Measurements from ENCODE around the gene SDHD. TPM values are rescaled to one million over a fixed set of nuclear protein-coding genes. Genes with fewer than 3 reads are reported as not detected.

The SDHD gene
- total and polyA plus RNA-seq, 3 experiments from 2014 or later, result 125 to 154 (median 133) TPM

GRCh38 chr11:112128483-112129121 lies 41.9 kb downstream of the SDHD start:
- CTCF ChIA-PET, result no interaction called here
- H3K27ac ChIP-seq (ENCODE audit: low read depth, low read length), result no peak overlapping the region
- H3K4me3 ChIP-seq (ENCODE audit: low read length), result no peak overlapping the region
- H3K4me3 Mint-ChIP-seq, result no peak overlapping the region
- no peaks in the 10 kb centered on the region for H3K27me3 Mint-ChIP-seq
- H3K9me3 Mint-ChIP-seq, result no peaks in the 10 kb centered on the region
- no peaks in the 10 kb centered on the region for H3K9me3 ChIP-seq (ENCODE audit: low read length)
- H3K4me1 Mint-ChIP-seq, result peaks cover 0 to 3% (median 0%) of the 10 kb centered on the region in 3 donors
- no peaks in the 10 kb centered on the region for H3K27me3 ChIP-seq (ENCODE audit: insufficient read depth, low read length, poor library complexity, severe bottlenecking)
- no peak overlapping the region for H3K27ac Mint-ChIP-seq
- no peaks in the 10 kb centered on the region for H3K36me3 ChIP-seq (ENCODE audit: insufficient read depth, low read length)
- DNase-seq, result no peak
- peaks cover 0 to 4% (median 3%) of the 10 kb centered on the region in 3 donors for H3K36me3 Mint-ChIP-seq
- POLR2A ChIA-PET, result no interaction called here
- no peaks in the 10 kb centered on the region for H3K4me1 ChIP-seq (ENCODE audit: insufficient read depth, low read length)

- H3K27me3 Mint-ChIP-seq, result no peaks in the 10 kb centered on the region
- H3K4me1 ChIP-seq (ENCODE audit: insufficient read depth, low read length), result no peaks in the 10 kb centered on the region
- no peak overlapping the region for H3K4me3 Mint-ChIP-seq
- no peaks in the 10 kb centered on the region for H3K9me3 ChIP-seq (ENCODE audit: low read length)
- H3K4me3 ChIP-seq (ENCODE audit: low read length), result no peak overlapping the region
- no peaks in the 10 kb centered on the region for H3K9me3 Mint-ChIP-seq
- ChIA-PET CTCF (interaction anchor here (1.5 kb wide), 1 partner anchor 16 kb away, joined by 6 read pairs; no protein-coding TSS in a partner anchor), POLR2A (no interaction called here)
- no peaks in the 10 kb centered on the region for H3K36me3 ChIP-seq (ENCODE audit: insufficient read depth, low read length)
- DNase-seq, result no peak
- peaks cover 0 to 3% (median 0%) of the 10 kb centered on the region in 3 donors for H3K4me1 Mint-ChIP-seq
- H3K27me3 ChIP-seq (ENCODE audit: insufficient read depth, low read length, poor library complexity, severe bottlenecking), result no peaks in the 10 kb centered on the region
- peaks cover 0 to 9% (median 4%) of the 10 kb centered on the region in 3 donors for H3K36me3 Mint-ChIP-seq
- H3K27ac Mint-ChIP-seq, result no peak overlapping the region
- no peak overlapping the region for H3K27ac ChIP-seq (ENCODE audit: low read depth, low read length)
These were observed 43.0 kb downstream of the SDHD start for GRCh38 chr11:112129656-112130055.

- ChIA-PET POLR2A (no interaction called here), CTCF (no interaction called here)
- Histone ChIP-seq H3K36me3 (ENCODE audit: insufficient read depth, low read length) (no peaks in the 10 kb centered on the region), H3K4me1 (ENCODE audit: insufficient read depth, low read length) (no peaks in the 10 kb centered on the region), H3K27ac (ENCODE audit: low read depth, low read length) (no peak overlapping the region), H3K9me3 (ENCODE audit: low read length) (no peaks in the 10 kb centered on the region), H3K4me3 (ENCODE audit: low read length) (no peak overlapping the region), H3K27me3 (ENCODE audit: insufficient read depth, low read length, poor library complexity, severe bottlenecking) (no peaks in the 10 kb centered on the region)
- peaks cover 0 to 3% (median 0%) of the 10 kb centered on the region in 3 donors for H3K4me1 Mint-ChIP-seq
- peak overlapping the region in 2 of 8 donors; percentile 27 to 42 for H3K27ac Mint-ChIP-seq
- H3K27me3 Mint-ChIP-seq, result no peaks in the 10 kb centered on the region
- H3K4me3 Mint-ChIP-seq, result no peak overlapping the region
- H3K9me3 Mint-ChIP-seq, result no peaks in the 10 kb centered on the region
- peaks cover 0 to 8% (median 0%) of the 10 kb centered on the region in 3 donors for H3K36me3 Mint-ChIP-seq
- no peak for DNase-seq
These were observed 46.1 kb downstream of the SDHD start for GRCh38 chr11:112132737-112133136.

- no peak overlapping the region for H3K4me3 Mint-ChIP-seq
- H3K27me3 ChIP-seq (ENCODE audit: insufficient read depth, low read length, poor library complexity, severe bottlenecking), result no peaks in the 10 kb centered on the region
- ChIA-PET CTCF (no interaction called here), POLR2A (no interaction called here)
- H3K9me3 Mint-ChIP-seq, result no peaks in the 10 kb centered on the region
- no peaks in the 10 kb centered on the region for H3K36me3 ChIP-seq (ENCODE audit: insufficient read depth, low read length)
- H3K4me1 ChIP-seq (ENCODE audit: insufficient read depth, low read length), result no peaks in the 10 kb centered on the region
- peaks cover 0 to 8% (median 0%) of the 10 kb centered on the region in 3 donors for H3K36me3 Mint-ChIP-seq
- no peaks in the 10 kb centered on the region for H3K27me3 Mint-ChIP-seq
- DNase-seq, result no peak
- H3K4me3 ChIP-seq (ENCODE audit: low read length), result no peak overlapping the region
- H3K4me1 Mint-ChIP-seq, result peaks cover 0 to 3% (median 0%) of the 10 kb centered on the region in 3 donors
- no peaks in the 10 kb centered on the region for H3K9me3 ChIP-seq (ENCODE audit: low read length)
- no peak overlapping the region for H3K27ac ChIP-seq (ENCODE audit: low read depth, low read length)
- no peak overlapping the region for H3K27ac Mint-ChIP-seq
These were observed 47.8 kb downstream of the SDHD start for GRCh38 chr11:112134473-112134872.

- CTCF ChIA-PET, result no interaction called here
- no peak for DNase-seq
- Histone ChIP-seq H3K4me1 (ENCODE audit: insufficient read depth, low read length) (no peaks in the 10 kb centered on the region), H3K27ac (ENCODE audit: low read depth, low read length) (no peak overlapping the region), H3K9me3 (ENCODE audit: low read length) (no peaks in the 10 kb centered on the region), H3K27me3 (ENCODE audit: insufficient read depth, low read length, poor library complexity, severe bottlenecking) (no peaks in the 10 kb centered on the region), H3K36me3 (ENCODE audit: insufficient read depth, low read length) (no peaks in the 10 kb centered on the region), H3K4me3 (ENCODE audit: low read length) (no peak overlapping the region)
- Mint-ChIP-seq H3K4me3 (no peak overlapping the region), H3K36me3 (peaks cover 2 to 15% (median 3%) of the 10 kb centered on the region in 3 donors), H3K27ac (no peak overlapping the region), H3K9me3 (peaks cover 0 to 8% (median 5%) of the 10 kb centered on the region in 5 donors), H3K27me3 (peaks cover 4 to 5% of the 10 kb centered on the region in 2 donors), H3K4me1 (no peaks in the 10 kb centered on the region)
- POLR2A ChIA-PET, result no interaction called here
These were observed 56.9 kb downstream of the SDHD start for GRCh38 chr11:112143597-112143996.

Other genes with a start within 250 kb of the SDHD start
- gene ALG9, start 215.3 kb upstream of the SDHD start, total RNA-seq, result 10 to 100 TPM; 37.4 to 38.0 TPM
- 16.7 TPM for gene ALG9, start 215.3 kb upstream of the SDHD start, polyA plus RNA-seq
- 10 to 100 TPM; 11.6 to 12.7 TPM for gene FDXACB1, start 207.7 kb upstream of the SDHD start, total RNA-seq
- gene FDXACB1, start 207.7 kb upstream of the SDHD start, polyA plus RNA-seq, result 6.4 TPM
- gene CFAP68, start 207.3 kb upstream of the SDHD start, total RNA-seq, result 10 to 100 TPM; 36.7 to 44.3 TPM
- gene CFAP68, start 207.3 kb upstream of the SDHD start, polyA plus RNA-seq, result 24.7 TPM
- not detected for gene CRYAB, start 175.1 kb upstream of the SDHD start, total RNA-seq
- gene CRYAB, start 175.1 kb upstream of the SDHD start, polyA plus RNA-seq, result not detected
- gene HSPB2, start 174.1 kb upstream of the SDHD start, total RNA-seq, result not detected
- not detected for gene HSPB2, start 174.1 kb upstream of the SDHD start, polyA plus RNA-seq
- gene C11orf52, start 168.0 kb upstream of the SDHD start, total RNA-seq, result not detected
- not detected for gene C11orf52, start 168.0 kb upstream of the SDHD start, polyA plus RNA-seq
- gene DIXDC1, start 149.5 kb upstream of the SDHD start, total RNA-seq, result 10 to 100 TPM; 11.3 to 12.7 TPM
- gene DIXDC1, start 149.5 kb upstream of the SDHD start, polyA plus RNA-seq, result 2.4 TPM
- 10 to 100 TPM; 61.1 to 62.2 TPM for gene DLAT, start 61.5 kb upstream of the SDHD start, total RNA-seq
- 22.1 TPM for gene DLAT, start 61.5 kb upstream of the SDHD start, polyA plus RNA-seq
- gene PIH1D2, start 12.9 kb upstream of the SDHD start, total RNA-seq, result under 1 TPM; 0.38 to 0.57 TPM
- gene PIH1D2, start 12.9 kb upstream of the SDHD start, polyA plus RNA-seq, result not detected
- 10 to 100 TPM; 22.0 to 22.6 TPM for gene NKAPD1, start 12.6 kb upstream of the SDHD start, total RNA-seq
- gene NKAPD1, start 12.6 kb upstream of the SDHD start, polyA plus RNA-seq, result 13.4 TPM
- gene TIMM8B, start 117 bp upstream of the SDHD start, total RNA-seq, result 10 to 100 TPM; 71.9 to 73.5 TPM
- gene TIMM8B, start 117 bp upstream of the SDHD start, polyA plus RNA-seq, result 70.6 TPM
- not detected for gene IL18, start 77.2 kb downstream of the SDHD start, total RNA-seq
- not detected for gene IL18, start 77.2 kb downstream of the SDHD start, polyA plus RNA-seq
- gene TEX12, start 80.5 kb downstream of the SDHD start, total RNA-seq, result under 1 TPM; 0.27 to 0.39 TPM
- gene TEX12, start 80.5 kb downstream of the SDHD start, polyA plus RNA-seq, result not detected
- 1 to 10 TPM in 1 of 2 experiments, under 1 TPM in 1; 0.84 to 1.1 TPM for gene BCO2, start 88.6 kb downstream of the SDHD start, total RNA-seq
- gene BCO2, start 88.6 kb downstream of the SDHD start, polyA plus RNA-seq, result 0.17 TPM
- 10 to 100 TPM; 38.4 to 40.8 TPM for gene PTS, start 139.6 kb downstream of the SDHD start, total RNA-seq
- gene PTS, start 139.6 kb downstream of the SDHD start, polyA plus RNA-seq, result 11.6 TPM
- not detected for gene PLET1, start 174.0 kb downstream of the SDHD start, total RNA-seq
- not detected for gene PLET1, start 174.0 kb downstream of the SDHD start, polyA plus RNA-seq

Data from CD8-positive, alpha-beta memory T cell (primary cell).